NCI-H345 treated with DMSO at 0.1 percent for 48 hours (cell line): ENCODE data around the gene PYM1.
"Not testable (repeated sequence)": the region's sequence is repeated elsewhere in the genome, so short reads cannot be mapped to it uniquely, and the experiment has no call there.

Experiments used
- DNase-seq: peaks from one replicate; lab custom pipeline; 2025; ENCODE audit not compliant: unreplicated experiment; lab: John Stamatoyannopoulos, UW

PYM1 gene

DNA sequence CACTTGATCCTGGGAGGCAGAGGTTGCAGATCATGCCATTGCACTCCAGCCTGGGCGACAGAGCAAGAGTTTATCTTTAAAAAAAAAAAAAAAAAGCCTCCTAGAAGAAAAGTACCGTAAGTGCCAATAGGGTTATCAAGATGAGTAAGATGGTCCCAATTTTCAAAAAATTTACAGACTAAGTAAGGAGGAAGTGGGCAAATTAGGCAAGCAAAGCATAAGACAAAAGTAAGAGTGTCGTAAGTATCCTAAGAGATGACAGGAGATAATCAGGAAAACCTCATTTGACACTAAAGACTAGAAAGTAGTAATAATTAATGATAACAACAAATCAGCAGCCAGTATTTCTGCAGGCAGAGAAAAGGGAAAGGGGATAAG is 12.2 kb downstream of the PYM1 start:
- DNase-seq, result no peak

GRCh38 chr12:55912908-55913307 is 14.8 kb downstream of the PYM1 start:
- no peak for DNase-seq

- DNase-seq, result no peak
Measured at GRCh38 chr12:55909513-55909884, 18.2 kb downstream of the PYM1 start.

DNA sequence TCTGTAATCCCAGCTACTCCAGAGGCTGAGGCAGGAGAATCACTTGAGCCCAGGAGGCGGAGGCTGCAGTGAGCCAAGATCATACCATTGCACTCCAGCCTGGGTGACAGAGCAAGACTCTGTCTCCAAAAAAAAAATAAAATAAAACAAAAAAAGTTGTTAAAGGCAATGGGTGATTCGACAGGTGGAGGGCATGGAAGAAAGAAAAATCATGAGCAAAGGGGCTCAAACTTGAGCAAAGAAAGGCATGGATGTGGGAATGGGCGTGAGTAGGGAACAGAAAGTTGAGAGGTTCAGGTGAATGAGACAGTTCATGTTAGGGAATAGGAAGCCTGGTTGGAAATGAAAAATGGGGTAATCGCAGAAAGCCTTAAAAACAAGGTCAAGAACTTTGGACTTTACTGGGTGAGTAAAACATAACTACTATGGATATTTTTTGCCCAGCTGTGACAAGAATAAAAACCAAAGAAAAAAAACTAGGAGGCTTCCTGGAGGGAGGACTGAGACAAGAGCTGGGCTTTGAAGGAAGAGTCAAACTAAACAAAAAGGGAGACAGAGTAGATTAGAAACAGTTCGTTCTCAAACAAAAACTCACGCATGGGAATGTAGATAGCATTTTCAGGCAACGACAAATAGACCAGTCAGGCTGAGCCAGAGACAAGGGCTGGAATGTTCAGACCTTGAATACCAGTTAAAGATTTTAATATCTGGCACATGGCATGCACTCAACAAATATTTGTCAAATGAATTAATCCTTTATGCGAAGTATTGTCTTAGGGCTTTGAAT is 18.8 kb downstream of the PYM1 start:
- DNase-seq, result no peak

DNA sequence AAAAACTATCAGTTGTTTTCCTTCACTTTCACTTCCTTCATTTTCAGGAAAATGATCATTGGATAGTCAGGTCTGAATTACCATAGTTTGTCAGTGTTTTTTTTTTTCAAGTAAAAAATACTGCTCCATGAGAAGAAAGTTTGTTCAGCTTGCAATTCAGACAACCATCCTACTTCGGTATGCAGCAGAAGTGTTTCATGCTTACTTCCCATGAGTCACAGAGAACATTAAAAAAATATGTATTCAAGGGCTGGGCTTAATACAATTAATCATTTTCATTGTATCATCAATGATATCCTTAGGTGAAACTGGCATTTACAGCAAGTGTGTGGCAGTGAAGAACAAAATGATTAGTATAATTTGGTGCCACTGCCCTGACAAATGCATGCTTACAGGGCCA is 21.6 kb downstream of the PYM1 start:
- DNase-seq, result no peak

DNA sequence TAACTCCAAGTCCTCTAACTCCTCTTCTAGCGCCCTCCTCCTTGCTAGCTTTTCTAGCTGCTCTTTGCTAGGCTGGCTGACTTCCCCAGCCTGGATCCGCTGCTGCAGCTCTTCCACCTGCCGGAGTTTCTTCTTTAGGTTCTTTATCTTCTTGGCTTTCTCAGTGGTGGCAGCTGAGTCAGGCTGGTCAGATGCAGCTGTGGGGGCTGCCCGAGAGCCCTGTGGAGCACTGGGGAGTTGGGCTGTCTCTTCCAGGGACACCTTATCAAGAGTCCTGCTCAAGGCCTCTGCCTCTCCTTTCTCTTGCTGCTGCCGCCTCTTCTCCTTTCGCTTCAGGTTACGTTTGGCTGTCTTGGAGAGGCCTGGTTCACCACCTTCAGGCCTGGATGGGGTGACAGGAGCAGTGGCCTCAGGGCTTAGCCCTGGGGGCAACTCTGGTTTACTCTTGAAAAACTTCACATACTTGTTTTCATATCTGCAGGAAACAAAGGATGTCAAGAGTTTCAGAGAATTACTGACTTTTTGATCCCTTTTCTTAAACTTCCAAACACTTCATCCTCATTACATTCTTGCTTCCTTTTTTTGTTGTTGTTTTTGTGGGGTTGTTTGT is 25.7 kb downstream of the PYM1 start:
- no peak for DNase-seq

DNA sequence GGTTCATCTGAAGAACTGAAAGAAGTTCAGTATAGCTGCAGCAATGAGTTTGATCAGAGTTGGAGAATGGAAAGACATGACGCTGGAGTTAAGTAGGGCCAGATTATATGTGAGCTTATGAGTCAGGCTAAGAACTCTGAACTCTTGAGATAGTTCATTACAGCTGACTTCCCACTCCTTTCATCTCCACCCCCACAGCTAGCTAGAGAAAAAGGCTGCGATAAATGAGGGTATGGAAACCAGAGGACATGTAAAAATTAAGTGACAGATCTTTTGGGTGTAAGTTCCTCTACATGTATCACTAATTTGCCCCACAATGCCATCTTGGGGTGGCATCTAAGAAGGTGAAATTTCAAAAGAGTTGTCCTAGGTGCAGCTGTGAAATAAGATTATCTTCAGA is 28.6 kb downstream of the PYM1 start:
- DNase-seq, result no peak

DNA sequence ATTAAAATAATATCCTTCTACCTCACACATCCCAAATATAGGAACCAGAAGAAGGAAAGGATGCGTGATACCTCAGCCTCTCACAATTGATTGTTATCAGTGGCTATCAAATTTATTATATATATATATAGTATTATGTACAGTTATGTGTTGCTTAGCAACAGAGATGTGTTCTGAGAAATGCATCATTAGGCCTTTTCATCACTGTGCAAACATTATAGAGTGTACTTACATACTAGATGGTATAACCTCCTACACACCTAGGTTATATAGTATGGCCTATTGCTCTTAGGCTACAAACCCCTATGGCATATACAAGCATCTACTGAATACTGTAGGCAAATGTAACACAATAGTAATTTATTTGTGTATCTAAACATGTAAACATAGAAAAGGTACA is 34.0 kb downstream of the PYM1 start:
- no peak for DNase-seq

DNA sequence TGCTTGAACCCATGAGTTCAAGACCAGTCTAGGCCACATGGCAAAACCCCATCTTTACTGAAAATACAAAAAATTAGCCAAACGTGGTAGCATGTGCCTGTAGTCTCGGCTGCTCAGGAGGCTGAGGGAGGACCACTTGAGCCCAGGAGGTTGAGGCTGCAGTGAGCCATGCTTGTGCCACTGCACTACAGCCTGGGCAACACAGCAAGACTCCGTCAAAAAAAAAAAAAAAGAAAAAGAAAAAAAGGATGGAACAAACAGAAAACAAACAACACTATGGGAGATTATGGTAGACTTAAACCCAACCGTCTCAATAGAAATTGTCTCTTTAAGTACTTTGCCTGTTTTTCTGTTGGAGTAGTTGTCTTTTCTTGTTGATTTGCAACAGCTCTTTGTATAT is 36.4 kb downstream of the PYM1 start:
- no peak for DNase-seq

- no peak for DNase-seq
Measured at GRCh38 chr12:55885113-55885512, 42.6 kb downstream of the PYM1 start.

- DNase-seq, result no peak
Measured at GRCh38 chr12:55877824-55878223, 49.9 kb downstream of the PYM1 start.

DNA sequence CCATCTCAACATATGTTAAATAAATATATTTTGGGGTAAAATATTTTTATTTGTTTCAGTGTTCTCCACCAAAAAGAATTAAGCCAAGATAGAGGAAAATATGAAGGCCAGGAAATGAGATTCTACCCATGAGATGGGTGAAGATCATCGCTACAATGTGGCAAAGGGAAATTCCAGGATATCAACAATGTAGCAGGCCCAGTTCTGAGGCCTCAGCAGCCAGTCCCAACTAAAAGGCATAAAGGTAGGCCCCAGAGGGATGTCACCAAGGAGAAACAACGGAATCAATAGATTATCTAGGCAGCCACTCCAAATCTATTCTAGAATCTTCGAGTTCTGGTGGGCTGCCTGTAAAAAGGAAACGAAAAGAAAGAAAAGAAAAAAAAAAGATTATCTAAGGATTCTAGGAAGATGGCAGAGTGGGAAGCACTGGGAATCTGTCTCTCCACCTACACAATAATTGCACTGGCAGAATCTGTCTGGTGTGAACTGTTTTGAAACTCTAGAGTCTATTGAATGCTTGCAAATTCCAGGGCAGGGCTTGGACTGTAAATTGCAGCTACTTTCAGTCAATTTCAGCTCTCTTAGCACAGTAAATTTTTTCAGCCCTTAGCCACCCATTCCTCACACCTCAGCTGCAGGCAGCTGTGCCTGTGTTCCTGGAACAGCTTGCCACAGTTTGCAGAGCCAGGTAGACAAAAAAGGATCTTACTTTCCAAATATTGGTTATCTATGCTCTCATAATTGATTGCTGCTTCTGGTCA is 51.8 kb downstream of the PYM1 start:
- no peak for DNase-seq

DNA sequence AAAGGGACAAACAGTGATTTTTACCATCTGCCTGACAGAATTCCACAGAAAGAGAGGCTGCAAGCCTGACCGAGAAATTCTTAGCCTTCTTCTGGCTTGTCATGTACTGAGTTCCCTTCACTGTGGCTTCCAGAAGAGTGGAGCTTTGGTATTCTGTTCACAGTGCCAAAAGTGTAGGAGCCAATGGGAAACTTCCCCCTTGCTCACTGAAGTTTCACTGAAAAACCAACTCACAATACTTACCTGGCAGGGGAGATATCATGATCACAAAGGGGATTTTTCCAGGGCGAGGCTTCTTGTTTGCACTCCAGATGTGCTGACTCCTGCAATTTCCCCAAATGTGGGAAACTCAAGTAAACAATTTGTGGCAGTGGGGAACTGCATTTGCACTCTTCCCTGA is 53.3 kb downstream of the PYM1 start:
- DNase-seq, result no peak

GRCh38 chr12:55866454-55867004 is 61.2 kb downstream of the PYM1 start:
- DNase-seq, result not testable (repeated sequence)

- DNase-seq, result no peak
Measured at GRCh38 chr12:55865327-55865726, 62.4 kb downstream of the PYM1 start.

DNA sequence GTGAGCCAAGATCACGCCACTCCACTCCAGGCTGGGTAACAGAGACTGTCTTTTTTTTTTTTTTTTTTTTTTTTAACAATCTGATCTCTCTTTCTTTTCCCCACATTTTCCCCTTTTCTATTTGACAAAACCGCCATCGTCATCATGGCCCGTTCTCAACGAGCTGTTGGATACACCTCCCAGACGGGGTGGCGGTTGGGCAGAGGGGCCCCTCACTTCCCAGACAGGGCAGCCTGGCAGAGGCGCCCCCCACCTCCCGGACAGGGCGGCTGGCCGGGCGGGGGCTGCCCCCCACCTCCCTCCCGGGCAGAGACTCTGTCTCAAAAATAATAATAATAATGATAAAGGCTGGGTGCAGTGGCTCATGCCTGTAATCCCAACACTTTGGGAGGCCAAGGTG is 64.8 kb downstream of the PYM1 start:
- DNase-seq, result not testable (repeated sequence)

GRCh38 chr12:55862286-55862685 is 65.4 kb downstream of the PYM1 start:
- no peak for DNase-seq

DNA sequence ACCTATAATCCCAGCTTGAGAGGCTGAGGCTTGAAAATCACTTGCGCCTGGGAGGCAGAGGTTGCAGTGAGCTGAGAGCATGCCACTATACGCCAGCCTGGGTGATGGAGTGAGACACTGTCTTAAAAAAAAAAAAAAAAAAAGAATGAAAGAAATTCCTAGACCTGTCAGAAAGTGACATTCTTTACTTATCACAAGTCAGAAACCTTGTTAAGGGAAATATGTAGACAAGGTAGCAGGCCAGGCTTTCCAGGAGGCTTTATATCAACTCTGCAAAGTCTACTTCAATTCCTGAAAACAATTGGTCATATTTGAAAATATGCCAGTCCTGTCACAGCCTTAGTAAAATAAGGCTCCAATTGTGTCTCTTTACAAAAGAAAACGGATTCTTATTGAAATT is 65.8 kb downstream of the PYM1 start:
- DNase-seq, result no peak

- DNase-seq, result no peak
Measured at GRCh38 chr12:55861396-55861795, 66.3 kb downstream of the PYM1 start.

DNA sequence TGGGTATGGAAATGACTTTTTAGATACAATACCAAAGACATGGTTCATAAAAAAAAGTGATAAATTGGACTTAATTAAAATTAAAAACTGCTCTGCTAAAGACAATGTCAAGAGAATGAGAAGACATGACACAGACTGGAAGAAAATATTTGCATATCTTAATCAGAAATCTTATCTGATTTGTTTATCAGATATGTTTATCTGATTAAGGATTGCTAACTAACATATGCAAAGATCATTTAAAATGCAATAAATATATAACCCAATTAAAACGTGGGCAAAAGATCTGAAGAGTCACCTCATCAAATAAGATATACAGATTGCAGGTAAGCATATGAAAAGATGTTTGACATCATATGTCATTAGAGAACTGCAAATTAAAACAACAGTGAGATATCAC is 75.0 kb downstream of the PYM1 start:
- DNase-seq, result no peak
